Kidney (tissue), 14 donors: Measurements from ENCODE around the gene RNF4. TPM values are rescaled to one million over a fixed set of nuclear protein-coding genes. Genes with fewer than 3 reads are reported as not detected.

ENCODE experiments used
- DNase-seq, 5 donors: peaks; one replicate each; pipeline ENCODE4 v3.0.0-alpha.2; 2013 to 2020
- FAIRE-seq: peaks from 2 replicates; lab custom pipeline; 2012; peaks lifted over from hg19 to GRCh38; lab: Jason Lieb, UNC
- H3K27ac ChIP-seq, 2 donors: one replicate each; pipeline ENCODE4 v1.7.0; 2013; ENCODE audit warnings: low read depth in 2 of 2, low read length in 2 of 2, inconsistent platforms in 1 of 2
- H3K27me3 ChIP-seq: one replicate; pipeline ENCODE4 v1.7.1; 2013; ENCODE audit warnings: low read length, inconsistent platforms; ENCODE audit not compliant: control insufficient read depth, insufficient read depth
- H3K36me3 ChIP-seq, 3 donors: one replicate each; pipeline versions ENCODE4 v1.7.0 to v1.7.1; 2013; ENCODE audit warnings: low read length in 3 of 3, control low read depth in 1 of 3, inconsistent platforms in 1 of 3; ENCODE audit not compliant: insufficient read depth in 3 of 3, control insufficient read depth in 2 of 3
- H3K4me1 ChIP-seq, 3 donors: one replicate each; pipeline versions ENCODE4 v1.7.0 to v1.7.1; 2013; ENCODE audit warnings: low read length in 3 of 3, inconsistent platforms in 1 of 3, low read depth in 1 of 3; ENCODE audit not compliant: control insufficient read depth in 2 of 3, insufficient read depth in 2 of 3
- H3K4me3 ChIP-seq, 3 donors: one replicate each; pipeline versions ENCODE4 v1.7.0 to v1.8.1; 2013; ENCODE audit warnings: low read length in 3 of 3, control low read depth in 1 of 3, inconsistent platforms in 1 of 3
- H3K9ac ChIP-seq, 3 donors: one replicate each; pipeline versions ENCODE4 v1.7.0 to v1.7.1; 2013; ENCODE audit warnings: low read length in 3 of 3, control low read depth in 1 of 3, inconsistent platforms in 1 of 3
- H3K9me3 ChIP-seq, 3 donors: one replicate each; pipeline versions ENCODE4 v1.7.0 to v1.7.1; 2013; ENCODE audit warnings: low read length in 3 of 3, control low read depth in 1 of 3, inconsistent platforms in 1 of 3; ENCODE audit not compliant: control insufficient read depth in 2 of 3, insufficient read depth in 1 of 3
- intact Hi-C: fragments of 100-400 bp; cut with DNase I; formaldehyde crosslinking; loops from one replicate; pipeline ENCODE4 v1.11.1; 2022
- polyA plus RNA-seq: library from polyadenylated mRNA; stranded (reverse); fragments of 350-450 nt; fragmentation: Illumina TruSeq; extraction: RNeasy Lipid Tissue Mini Kit (QIAGEN cat#74804); gene quantifications from one replicate; pipeline ENCODE4 v1.2.3, GENCODE V29; 2014; ENCODE audit warnings: low read depth, low replicate concordance; ENCODE audit not compliant: insufficient read depth
- total RNA-seq: library from RNA; stranded (reverse); fragmentation: NEBNext Ultra II Directional; extraction: Animal tissue kit (Norgen Biotek cat#: 25700); gene quantifications from one replicate; pipeline ENCODE4 v1.2.1, GENCODE V29; 2021
- TF ChIP-seq, protein P1 (sequence below): IDR thresholded peaks from 3 replicates; pipeline ENCODE4 v1.5.1; 2012; ENCODE audit warnings: mild to moderate bottlenecking, moderate library complexity, borderline replicate concordance; ENCODE audit not compliant: insufficient read depth; ENCODE audit errors: extremely low read depth
- donor health status: control.
- donor health status: control.
- donor health status: control.
- donor health status: control.
- donor health status: control.
- donor health status: DM: yes; HTN: yes; CAD: no.
- donor health status: Normal renal cell carcinoma (clear cell type).

The RNF4 gene
- total and polyA plus RNA-seq, 2 donors from 2014 or later = 24.2 to 61.5 TPM

DNA sequence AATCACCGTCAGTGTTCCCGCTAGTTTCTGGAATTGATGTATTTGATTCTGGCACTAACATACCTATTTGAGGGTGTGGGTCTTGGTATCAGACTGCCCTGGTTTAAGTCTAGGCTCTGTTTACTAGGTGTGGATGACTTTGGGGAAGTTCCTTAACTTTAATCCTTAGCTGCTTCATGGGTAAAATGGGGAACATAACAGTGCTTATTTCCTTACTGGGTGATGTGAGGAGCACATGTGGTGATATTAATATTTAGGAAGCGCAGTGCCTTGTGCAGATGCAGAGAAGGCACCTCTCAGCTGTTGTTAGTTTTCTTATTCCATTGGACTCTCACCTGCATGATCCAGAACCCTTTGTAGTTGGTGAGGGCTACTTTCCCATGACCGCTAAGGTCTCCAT lies 17.1 kb downstream of the RNF4 start:
- intact Hi-C loops = no loop called here
- TF ChIP-seq, protein P1, sequence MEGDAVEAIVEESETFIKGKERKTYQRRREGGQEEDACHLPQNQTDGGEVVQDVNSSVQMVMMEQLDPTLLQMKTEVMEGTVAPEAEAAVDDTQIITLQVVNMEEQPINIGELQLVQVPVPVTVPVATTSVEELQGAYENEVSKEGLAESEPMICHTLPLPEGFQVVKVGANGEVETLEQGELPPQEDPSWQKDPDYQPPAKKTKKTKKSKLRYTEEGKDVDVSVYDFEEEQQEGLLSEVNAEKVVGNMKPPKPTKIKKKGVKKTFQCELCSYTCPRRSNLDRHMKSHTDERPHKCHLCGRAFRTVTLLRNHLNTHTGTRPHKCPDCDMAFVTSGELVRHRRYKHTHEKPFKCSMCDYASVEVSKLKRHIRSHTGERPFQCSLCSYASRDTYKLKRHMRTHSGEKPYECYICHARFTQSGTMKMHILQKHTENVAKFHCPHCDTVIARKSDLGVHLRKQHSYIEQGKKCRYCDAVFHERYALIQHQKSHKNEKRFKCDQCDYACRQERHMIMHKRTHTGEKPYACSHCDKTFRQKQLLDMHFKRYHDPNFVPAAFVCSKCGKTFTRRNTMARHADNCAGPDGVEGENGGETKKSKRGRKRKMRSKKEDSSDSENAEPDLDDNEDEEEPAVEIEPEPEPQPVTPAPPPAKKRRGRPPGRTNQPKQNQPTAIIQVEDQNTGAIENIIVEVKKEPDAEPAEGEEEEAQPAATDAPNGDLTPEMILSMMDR = no peak
- no peak overlapping the region for H3K9ac ChIP-seq
- no peaks in the 10 kb centered on the region for H3K9me3 ChIP-seq
- H3K27me3 ChIP-seq = no peaks in the 10 kb centered on the region
- H3K4me3 ChIP-seq = no peak overlapping the region
- no peak for FAIRE-seq
- peaks cover 0 to 54% (median 32%) of the 10 kb centered on the region in 3 donors for H3K4me1 ChIP-seq
- no peak overlapping the region for H3K27ac ChIP-seq
- no peak for DNase-seq
- H3K36me3 ChIP-seq = peaks cover 0 to 2% (median 2%) of the 10 kb centered on the region in 3 donors

DNA sequence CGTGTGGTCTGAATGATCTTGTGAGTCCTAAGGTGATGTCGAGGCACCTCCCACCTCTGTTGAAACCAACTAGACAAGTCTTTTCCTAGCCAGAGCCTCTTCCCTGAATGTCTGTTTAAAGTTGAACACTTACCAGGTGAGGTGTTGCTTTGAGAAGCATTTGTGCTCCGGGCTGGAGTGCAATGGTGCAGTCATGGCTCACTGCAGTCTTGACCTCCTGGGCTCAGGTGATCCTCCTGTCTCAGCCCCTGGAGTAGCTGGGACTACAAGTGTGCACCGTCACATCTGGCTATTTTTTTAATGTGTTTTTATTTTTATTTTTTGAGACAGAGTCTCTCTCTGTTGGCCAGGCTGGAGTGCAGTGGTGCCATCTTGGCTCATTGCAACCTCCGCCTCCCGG lies 18.1 kb downstream of the RNF4 start:
- H3K9me3 ChIP-seq = no peaks in the 10 kb centered on the region
- H3K36me3 ChIP-seq = peaks cover 0 to 4% (median 2%) of the 10 kb centered on the region in 3 donors
- H3K27ac ChIP-seq = no peak overlapping the region
- no peak overlapping the region for H3K9ac ChIP-seq
- H3K27me3 ChIP-seq = no peaks in the 10 kb centered on the region
- intact Hi-C loops = no loop called here
- no peak for FAIRE-seq
- H3K4me3 ChIP-seq = no peak overlapping the region
- DNase-seq = peak in 1 of 5 donors; percentile 15
- H3K4me1 ChIP-seq = peaks cover 0 to 45% (median 22%) of the 10 kb centered on the region in 3 donors
- TF ChIP-seq, protein P1 = no peak

DNA sequence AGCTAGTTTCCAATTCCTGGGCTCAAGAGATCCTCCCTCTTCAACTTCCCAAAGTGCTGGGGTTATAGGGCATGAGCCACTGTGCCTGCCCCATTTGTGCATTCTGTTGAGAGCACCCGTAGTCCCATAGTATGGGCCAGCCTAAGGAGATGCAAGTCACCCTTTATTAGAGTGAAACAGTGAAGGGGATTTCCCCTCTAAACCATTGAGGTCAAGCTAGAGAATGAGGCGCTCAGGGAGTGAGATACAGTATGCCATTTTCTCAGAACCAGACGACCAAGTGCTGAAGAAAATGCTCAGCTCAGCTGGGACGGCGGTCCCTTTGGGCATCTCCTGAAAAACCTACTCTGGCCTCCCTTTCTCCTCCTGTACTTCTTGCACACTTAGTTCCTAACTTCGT lies 18.7 kb downstream of the RNF4 start:
- TF ChIP-seq, protein P1 = no peak
- Histone ChIP-seq H3K9me3 (no peaks in the 10 kb centered on the region), H3K27ac (no peak overlapping the region), H3K4me3 (no peak overlapping the region), H3K36me3 (peaks cover 2 to 10% (median 3%) of the 10 kb centered on the region in 3 donors), H3K27me3 (no peaks in the 10 kb centered on the region), H3K4me1 (peaks cover 0 to 40% (median 15%) of the 10 kb centered on the region in 3 donors), H3K9ac (no peak overlapping the region)
- FAIRE-seq (no peak), DNase-seq (peak in 1 of 5 donors; percentile 0)
- intact Hi-C loops = no loop called here
